Stimulated activated CD4-positive, alpha-beta T cell treated with anti-CD3 and anti-CD28 coated beads, Interleukin-15, amount 100 ng/mL, for 24 hours (primary cell): ENCODE measurements around the gene CDK4.

ENCODE experiments used
- DNase-seq: peaks from one replicate; pipeline ENCODE4 v3.0.0-alpha.2; 2020

The CDK4 gene

GRCh38 chr12:57755454-57756372 lies 3.6 kb upstream of the CDK4 start:
- DNase-seq = peak; percentile 47

DNA sequence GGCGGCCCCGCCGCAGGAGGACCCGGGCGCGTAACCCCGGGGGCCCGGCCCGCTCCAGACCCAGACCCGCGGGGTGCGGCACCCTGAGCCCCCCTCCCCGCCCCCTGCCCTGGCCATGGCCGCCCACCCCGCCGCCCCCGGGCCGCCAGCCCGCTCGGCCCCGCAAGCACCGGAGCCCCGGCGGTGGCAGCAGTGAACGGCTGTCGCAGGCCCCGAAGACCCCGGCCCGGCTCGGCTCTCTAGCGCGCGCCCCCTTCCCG lies 3.0 kb upstream of the CDK4 start:
- DNase-seq = no peak

- peak; percentile 94 for DNase-seq
These were observed 2.5 kb upstream of the CDK4 start, which contains the start of gene MARCHF9 for GRCh38 chr12:57754411-57755193. Gene MARCHF9 (plus strand): TSS chr12:57755103. CDS start chr12:57755529, 426 bp downstream.

- DNase-seq = no peak
These were observed 1.7 kb upstream of the CDK4 start for GRCh38 chr12:57753756-57754337.

GRCh38 chr12:57752668-57753000 lies 524 bp upstream of the CDK4 start:
- no peak for DNase-seq

GRCh38 chr12:57751432-57751787 lies 700 bp downstream of the CDK4 start:
- DNase-seq = no peak

GRCh38 chr12:57750561-57751431 lies 1.3 kb downstream of the CDK4 start:
- no peak for DNase-seq

DNA sequence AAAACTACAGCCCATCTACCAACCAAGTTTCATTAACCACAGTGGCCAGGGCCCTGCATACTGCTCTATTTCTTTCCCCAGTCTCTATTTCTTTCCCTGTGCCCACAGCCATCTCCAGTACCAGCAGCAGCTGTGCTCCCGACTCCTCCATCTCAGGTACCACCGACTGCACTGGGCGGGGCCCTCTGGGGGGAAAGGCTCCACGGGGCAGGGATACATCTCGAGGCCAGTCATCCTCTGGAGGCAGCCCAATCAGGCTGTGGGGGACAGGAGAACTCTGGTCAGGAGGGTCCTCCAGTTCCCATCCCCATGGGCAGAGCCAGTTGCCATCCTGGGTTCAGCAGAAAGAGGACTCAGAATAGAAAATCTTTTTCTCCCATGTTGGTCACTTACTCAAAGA lies 3.0 kb downstream of the CDK4 start:
- DNase-seq = no peak

GRCh38 chr12:57746025-57746424 lies 6.1 kb downstream of the CDK4 start:
- DNase-seq = no peak

- DNase-seq = no peak
These were observed 6.6 kb downstream of the CDK4 start for GRCh38 chr12:57745485-57745881.

- peak; percentile 98 for DNase-seq
These were observed 7.2 kb downstream of the CDK4 start, which contains the start of gene TSPAN31 for GRCh38 chr12:57744777-57745484. Gene TSPAN31 (plus strand): TSS chr12:57745039. CDS start chr12:57745155, 116 bp downstream.

GRCh38 chr12:57744194-57744776 lies 7.8 kb downstream of the CDK4 start:
- DNase-seq = peak; percentile 80

GRCh38 chr12:57743769-57744168 lies 8.3 kb downstream of the CDK4 start:
- no peak for DNase-seq

GRCh38 chr12:57741844-57742738 lies 10.0 kb downstream of the CDK4 start:
- DNase-seq = peak; percentile 88

DNA sequence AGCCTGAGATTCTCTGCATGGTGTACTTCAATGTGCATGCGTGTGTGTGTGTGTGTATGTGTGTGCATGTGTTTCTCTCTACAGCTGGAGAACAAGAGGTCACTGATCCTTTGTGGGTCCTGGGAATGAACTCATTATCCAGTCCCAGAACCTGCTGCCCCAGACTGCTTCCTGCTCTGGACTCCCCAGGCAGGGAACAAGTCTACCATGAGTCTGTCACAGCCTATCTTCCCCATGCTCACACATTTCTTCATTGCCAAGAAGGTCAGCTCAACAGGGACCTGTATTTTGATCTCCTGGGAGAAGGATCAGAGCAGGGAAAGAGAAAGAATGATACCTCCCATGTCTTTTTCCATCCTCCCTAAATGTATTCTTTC lies 10.7 kb downstream of the CDK4 start:
- no peak for DNase-seq

- peak; percentile 83 for DNase-seq
These were observed 11.3 kb downstream of the CDK4 start for GRCh38 chr12:57740656-57741412.

- no peak for DNase-seq
These were observed 12.1 kb downstream of the CDK4 start for GRCh38 chr12:57739914-57740538.

DNA sequence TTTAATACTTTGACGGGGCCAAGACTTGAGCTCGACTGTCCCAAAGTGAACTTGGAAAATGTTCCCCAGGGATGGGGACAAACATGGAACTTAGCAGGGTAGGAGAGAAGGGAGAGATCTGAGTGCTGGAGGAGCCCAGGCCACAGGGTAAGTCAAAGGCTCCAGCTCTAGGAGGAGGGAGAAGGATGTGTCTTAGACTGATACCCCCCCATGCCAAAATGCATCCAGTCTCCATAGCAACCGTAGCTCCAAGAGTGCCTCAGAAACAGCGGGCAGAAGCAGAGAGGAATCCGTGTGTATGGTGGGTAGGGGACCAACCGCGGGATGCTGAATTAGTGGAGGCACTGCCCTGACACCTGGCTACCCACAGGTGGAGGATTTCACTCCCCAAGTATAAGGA lies 12.7 kb downstream of the CDK4 start:
- DNase-seq = no peak

DNA sequence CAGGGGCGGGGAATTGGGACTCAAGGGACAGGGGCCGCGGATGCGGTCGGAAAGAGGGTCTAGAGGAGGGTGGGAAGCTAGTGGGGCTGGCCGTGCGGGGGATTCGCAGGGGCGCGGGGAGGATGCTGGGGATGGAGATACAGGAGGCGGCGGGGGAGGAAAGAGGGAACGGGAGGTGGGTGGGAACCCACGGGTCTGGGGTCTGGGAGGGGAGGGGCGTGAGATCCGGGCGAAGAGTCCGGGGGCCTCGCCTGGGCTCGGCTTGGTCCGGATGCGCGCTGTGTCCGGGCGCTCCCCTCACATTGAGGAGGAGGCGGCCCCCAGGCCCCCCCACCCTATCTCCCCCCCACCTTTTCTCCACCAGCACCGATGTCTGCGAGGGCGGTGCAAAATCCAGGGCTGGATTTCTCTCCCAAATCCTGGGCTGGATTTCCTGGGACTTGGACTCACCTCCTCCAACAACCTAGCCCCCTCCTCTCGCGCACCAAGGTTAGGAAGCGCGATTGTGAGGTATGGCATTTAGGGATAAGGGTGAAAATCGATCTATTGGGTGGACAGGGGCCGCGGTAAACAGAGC lies 13.4 kb downstream of the CDK4 start, which contains the start of gene AGAP2:
Gene AGAP2, minus strand, starts transcription at position 82 of the 577 bp plus-strand sequence. CDS start 496 bp downstream, outside the sequence.
- DNase-seq = no peak
